Muscle of leg (tissue), 11 donors: ENCODE data around the gene FBXL7. TPM values are rescaled to one million over a fixed set of nuclear protein-coding genes. Genes with fewer than 3 reads are reported as not detected.

Experiments used
- DNase-seq: peaks from one replicate; pipeline ENCODE4 v3.0.0; 2013
- H3K27ac ChIP-seq: one replicate; pipeline ENCODE4 v1.5.1; 2013; ENCODE audit warnings: mild to moderate bottlenecking, low read length, control low read depth
- H3K27me3 ChIP-seq: one replicate; pipeline ENCODE4 v1.6.1; 2013; ENCODE audit warnings: low read length; ENCODE audit not compliant: control insufficient read depth, insufficient read depth
- H3K36me3 ChIP-seq: one replicate; pipeline ENCODE4 v1.6.1; 2013; ENCODE audit warnings: low read length; ENCODE audit not compliant: control insufficient read depth, insufficient read depth
- H3K4me1 ChIP-seq: one replicate; pipeline ENCODE4 v1.6.1; 2013; ENCODE audit warnings: low read length; ENCODE audit not compliant: control insufficient read depth, insufficient read depth
- H3K4me3 ChIP-seq: one replicate; pipeline ENCODE4 v1.5.1; 2013; ENCODE audit warnings: low read length, control low read depth
- H3K9me3 ChIP-seq: replicated peaks from 2 replicates; pipeline ENCODE4 v1.6.1; 2013; ENCODE audit warnings: low read depth, low read length; ENCODE audit not compliant: control insufficient read depth
- WGBS: methylation state at CpG from one replicate; pipeline ENCODE4 v1.1.5; 2013; ENCODE audit warnings: missing lambda C conversion rate; ENCODE audit not compliant: insufficient coverage; 5-methylcytosine and 5-hydroxymethylcytosine counted together
- polyA plus RNA-seq, 8 donors: library from polyadenylated mRNA; unstranded; fragments of 120-200 nt; gene quantifications; one replicate each; pipeline versions ENCODE4 v1.2.1 to v1.2.3, GENCODE V29; 2013; ENCODE audit warnings: inconsistent platforms in 1 of 8, low replicate concordance in 1 of 8; ENCODE audit not compliant: insufficient read length in 8 of 8, insufficient read depth in 1 of 8
- total RNA-seq: library from RNA; stranded (reverse); fragments of 120-200 nt; gene quantifications from one replicate; pipeline ENCODE4 v1.2.4, GENCODE V29; 2013

Gene FBXL7
- total and polyA plus RNA-seq, 9 donors: 9.0 to 26.1 (median 21.5) TPM

GRCh38 chr5:15615859-15616258, 115.9 kb downstream of the FBXL7 start:
- Histone ChIP-seq H3K4me3 (no peak overlapping the region), H3K27ac (no peak overlapping the region), H3K9me3 (peaks cover 2% of the 10 kb centered on the region), H3K36me3 (no peaks in the 10 kb centered on the region), H3K4me1 (peaks cover 3% of the 10 kb centered on the region), H3K27me3 (no peaks in the 10 kb centered on the region)
- no peak for DNase-seq
- 23% methylated on average over 3 of the region's 6 CpGs for WGBS

- DNase-seq: no peak
- Histone ChIP-seq H3K36me3 (no peaks in the 10 kb centered on the region), H3K4me1 (peaks cover 3% of the 10 kb centered on the region), H3K4me3 (no peak overlapping the region), H3K9me3 (peaks cover 2% of the 10 kb centered on the region), H3K27ac (no peak overlapping the region), H3K27me3 (no peaks in the 10 kb centered on the region)
- WGBS: 94% methylated on average over 3 of the region's 10 CpGs
Observed at GRCh38 chr5:15618938-15619337, 119.0 kb downstream of the FBXL7 start.

- 99% methylated on average over 8 of the region's 11 CpGs for WGBS
- no peak for DNase-seq
- Histone ChIP-seq H3K4me1 (peaks cover 5% of the 10 kb centered on the region), H3K36me3 (no peaks in the 10 kb centered on the region), H3K4me3 (no peak overlapping the region), H3K27me3 (no peaks in the 10 kb centered on the region), H3K27ac (no peak overlapping the region), H3K9me3 (no peaks in the 10 kb centered on the region)
Observed at GRCh38 chr5:15620501-15620900, 120.5 kb downstream of the FBXL7 start.

- no peaks in the 10 kb centered on the region for H3K27me3 ChIP-seq
- H3K9me3 ChIP-seq: no peaks in the 10 kb centered on the region
- no peaks in the 10 kb centered on the region for H3K36me3 ChIP-seq
- no peak overlapping the region for H3K27ac ChIP-seq
- peaks cover 2% of the 10 kb centered on the region for H3K4me1 ChIP-seq
- no CpG with 5 or more reads among the region's 1 CpG for WGBS
- no peak for DNase-seq
- H3K4me3 ChIP-seq: no peak overlapping the region
Observed at GRCh38 chr5:15621094-15621493, 121.1 kb downstream of the FBXL7 start.

GRCh38 chr5:15623794-15624193, 123.8 kb downstream of the FBXL7 start:
- peaks cover 7% of the 10 kb centered on the region for H3K4me1 ChIP-seq
- H3K4me3 ChIP-seq: no peak overlapping the region
- WGBS: no CpG with 5 or more reads among the region's 2 CpGs
- H3K9me3 ChIP-seq: no peaks in the 10 kb centered on the region
- H3K27ac ChIP-seq: no peak overlapping the region
- no peaks in the 10 kb centered on the region for H3K27me3 ChIP-seq
- no peak for DNase-seq
- no peaks in the 10 kb centered on the region for H3K36me3 ChIP-seq

- Histone ChIP-seq H3K9me3 (no peaks in the 10 kb centered on the region), H3K4me1 (peaks cover 9% of the 10 kb centered on the region), H3K27me3 (no peaks in the 10 kb centered on the region), H3K4me3 (no peak overlapping the region), H3K36me3 (no peaks in the 10 kb centered on the region), H3K27ac (peak overlapping the region; percentile 60)
- WGBS: no CpG with 5 or more reads among the region's 2 CpGs
- no peak for DNase-seq
Observed at GRCh38 chr5:15627109-15627508, 127.1 kb downstream of the FBXL7 start.

- Histone ChIP-seq H3K9me3 (no peaks in the 10 kb centered on the region), H3K27ac (peak overlapping the region; percentile 60), H3K4me1 (peaks cover 9% of the 10 kb centered on the region), H3K27me3 (no peaks in the 10 kb centered on the region), H3K36me3 (no peaks in the 10 kb centered on the region), H3K4me3 (no peak overlapping the region)
- no CpG with 5 or more reads among the region's 2 CpGs for WGBS
- no peak for DNase-seq
Observed at GRCh38 chr5:15627647-15628046, 127.7 kb downstream of the FBXL7 start.

GRCh38 chr5:15630441-15630840, 130.5 kb downstream of the FBXL7 start:
- Histone ChIP-seq H3K4me1 (peaks cover 7% of the 10 kb centered on the region), H3K27ac (no peak overlapping the region), H3K27me3 (no peaks in the 10 kb centered on the region), H3K36me3 (no peaks in the 10 kb centered on the region), H3K4me3 (no peak overlapping the region), H3K9me3 (no peaks in the 10 kb centered on the region)
- peak; percentile 62 for DNase-seq

GRCh38 chr5:15634591-15635288, 134.8 kb downstream of the FBXL7 start:
- no peak for DNase-seq
- 92% methylated on average over 2 of the region's 4 CpGs for WGBS
- Histone ChIP-seq H3K4me3 (no peak overlapping the region), H3K36me3 (no peaks in the 10 kb centered on the region), H3K27me3 (no peaks in the 10 kb centered on the region), H3K9me3 (no peaks in the 10 kb centered on the region), H3K27ac (no peak overlapping the region), H3K4me1 (no peaks in the 10 kb centered on the region)

- no peaks in the 10 kb centered on the region for H3K36me3 ChIP-seq
- no peak overlapping the region for H3K4me3 ChIP-seq
- no peak for DNase-seq
- no peaks in the 10 kb centered on the region for H3K9me3 ChIP-seq
- 100% methylated on average over 1 of the region's 1 CpG for whole genome bisulfite sequencing
- no peak overlapping the region for H3K27ac ChIP-seq
- H3K4me1 ChIP-seq: no peaks in the 10 kb centered on the region
- no peaks in the 10 kb centered on the region for H3K27me3 ChIP-seq
Observed at GRCh38 chr5:15635289-15635616, 135.3 kb downstream of the FBXL7 start.

GRCh38 chr5:15637345-15637744, 137.4 kb downstream of the FBXL7 start:
- H3K4me1 ChIP-seq: no peaks in the 10 kb centered on the region
- H3K27me3 ChIP-seq: no peaks in the 10 kb centered on the region
- H3K27ac ChIP-seq: no peak overlapping the region
- no peaks in the 10 kb centered on the region for H3K9me3 ChIP-seq
- WGBS: no CpG with 5 or more reads among the region's 1 CpG
- H3K4me3 ChIP-seq: no peak overlapping the region
- H3K36me3 ChIP-seq: peaks cover 2% of the 10 kb centered on the region
- no peak for DNase-seq
